Measurements from ENCODE around the gene TUBB4B.
"Not testable (repeated sequence)": the region's sequence is repeated elsewhere in the genome, so short reads cannot be mapped to it uniquely, and the experiment has no call there.

The TUBB4B gene

DNA sequence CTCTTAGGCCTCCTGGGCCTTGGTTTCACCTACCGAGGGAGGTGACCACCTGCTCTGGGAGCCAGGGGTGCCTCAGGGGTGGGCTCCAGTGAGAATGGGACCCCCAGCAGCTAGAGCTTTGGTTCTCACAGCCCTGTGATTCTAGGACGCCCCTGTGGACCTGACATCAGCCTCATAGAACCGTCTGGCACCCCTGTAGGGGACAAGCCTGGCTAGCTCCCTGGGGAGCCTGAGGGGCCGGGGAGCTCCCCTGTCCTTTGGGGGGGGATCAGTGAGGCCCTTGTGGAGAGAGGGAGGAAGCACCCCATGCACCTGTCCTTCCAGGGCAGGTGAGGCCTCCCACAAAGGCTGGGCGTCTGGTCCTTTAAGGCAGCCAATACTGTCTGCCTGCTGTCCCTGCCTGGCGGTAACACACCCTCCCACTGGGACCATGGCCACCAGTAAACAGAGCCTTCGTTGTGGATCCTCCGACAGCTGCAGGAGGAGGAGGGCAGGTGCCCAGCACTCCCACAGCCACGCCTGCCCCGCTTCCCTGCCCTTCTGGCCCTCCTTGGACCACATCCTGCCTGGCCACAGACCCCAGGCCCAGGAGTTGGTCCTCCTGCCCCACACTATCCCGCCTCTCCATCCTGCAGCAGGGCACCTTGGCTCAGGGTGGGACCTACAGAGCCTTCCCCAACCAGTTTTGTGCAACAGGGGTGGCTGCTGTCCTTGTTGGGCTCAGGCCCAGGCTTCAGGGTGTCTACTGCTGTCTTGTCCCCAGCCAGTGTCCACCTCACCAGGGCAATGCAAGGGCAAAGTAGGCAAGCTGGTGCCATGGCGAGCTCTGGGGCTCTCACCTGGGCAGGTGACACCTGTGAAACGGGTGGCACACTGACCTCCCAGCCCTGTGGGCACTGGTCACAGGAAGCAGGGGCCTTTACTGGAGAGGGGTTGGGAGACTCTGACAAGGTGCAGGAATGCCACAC is 3.0 kb upstream of the TUBB4B start:
- DNase-seq = no peak

DNA sequence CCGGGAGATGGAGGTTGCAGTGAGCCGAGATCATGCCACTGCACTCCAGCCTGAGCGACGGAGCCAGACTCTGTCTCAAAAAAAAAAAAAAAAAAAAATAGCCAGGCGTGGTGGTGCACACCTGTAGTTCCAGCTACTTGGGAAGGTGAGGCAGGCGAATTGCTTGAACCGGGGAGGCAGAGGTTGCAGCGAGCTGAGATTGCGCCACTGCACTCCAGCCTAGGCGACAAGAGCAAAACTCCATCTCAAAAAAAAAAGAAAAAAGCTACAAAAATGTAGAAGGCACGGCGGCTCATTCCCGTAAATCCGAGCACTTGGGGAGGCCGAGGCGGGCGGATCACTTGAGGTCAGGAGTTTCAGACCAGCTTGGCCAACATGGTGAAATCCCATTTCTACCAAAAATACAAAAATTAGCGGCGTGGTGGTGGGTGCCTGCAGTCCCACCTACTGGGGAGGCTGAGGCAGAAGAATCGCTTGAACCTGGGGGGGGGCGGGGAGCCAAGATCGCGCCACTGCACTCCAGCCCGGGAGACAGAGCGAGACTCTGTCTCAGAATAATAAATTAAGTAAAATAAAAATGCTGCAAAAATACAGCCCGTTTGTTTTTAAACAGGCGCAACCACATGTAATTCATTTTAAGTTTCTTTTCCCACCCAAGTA is 1.4 kb upstream of the TUBB4B start:
- DNase-seq = not testable (repeated sequence)

DNA sequence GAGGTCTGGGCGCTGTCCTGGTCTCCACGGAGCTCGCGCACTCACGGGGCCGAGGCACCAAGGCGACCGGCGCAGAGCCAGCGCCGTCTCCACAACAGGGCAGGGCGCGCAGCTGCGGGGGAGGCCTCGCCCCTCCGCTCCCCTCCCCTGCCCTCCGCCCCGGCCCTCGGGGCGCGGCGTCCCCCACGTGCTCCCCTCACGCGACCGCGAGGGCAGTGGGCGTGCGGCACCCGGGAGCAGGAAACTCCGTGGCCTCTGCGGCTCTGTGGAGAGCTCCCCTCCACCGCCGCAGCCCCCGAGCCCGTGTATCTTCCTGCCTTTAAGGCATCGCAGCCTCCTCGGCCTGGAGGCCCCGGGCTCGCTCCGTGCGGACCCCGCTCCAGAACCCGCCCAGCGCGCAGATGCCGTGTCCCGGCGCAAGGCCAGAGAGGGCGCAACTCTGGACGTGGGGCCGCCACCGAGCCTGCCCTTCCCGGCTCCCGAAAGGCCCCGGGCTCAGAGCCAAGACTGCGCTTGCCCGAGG is 708 bp upstream of the TUBB4B start:
- DNase-seq = no peak

DNA sequence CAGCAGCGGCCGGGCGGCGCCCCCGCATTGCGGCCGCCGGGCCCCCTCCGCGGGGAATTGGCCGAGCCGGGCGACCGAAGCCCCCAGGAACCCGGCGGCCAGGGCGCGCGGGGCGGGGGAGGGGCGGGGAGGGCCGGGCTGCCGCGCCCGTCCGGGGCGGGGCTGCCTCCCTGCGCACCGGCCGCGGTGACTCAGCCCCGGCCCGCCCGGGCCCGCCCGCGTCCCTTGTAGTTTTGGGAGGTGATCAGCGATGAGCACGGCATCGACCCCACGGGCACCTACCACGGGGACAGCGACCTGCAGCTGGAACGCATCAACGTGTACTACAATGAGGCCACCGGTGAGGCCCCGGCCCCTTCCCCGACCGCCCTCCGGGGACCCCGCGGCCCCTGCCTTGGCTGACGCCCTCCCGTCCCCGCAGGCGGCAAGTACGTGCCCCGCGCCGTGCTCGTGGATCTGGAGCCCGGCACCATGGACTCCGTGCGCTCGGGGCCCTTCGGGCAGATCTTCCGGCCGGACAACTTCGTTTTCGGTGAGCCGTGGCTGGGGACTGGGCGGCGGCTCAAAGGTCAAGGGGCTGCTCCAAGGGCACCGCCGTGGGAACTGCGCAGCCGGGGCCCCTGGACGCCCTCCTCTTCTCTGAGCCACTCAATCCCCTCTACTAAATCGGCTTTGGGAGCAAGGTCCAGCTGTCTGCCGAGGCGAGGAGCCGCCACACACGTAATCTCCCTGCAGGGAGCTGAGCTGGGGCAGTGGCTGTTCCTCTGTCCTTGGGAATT is 592 bp downstream of the TUBB4B start:
- peak; percentile 44 for DNase-seq

DNA sequence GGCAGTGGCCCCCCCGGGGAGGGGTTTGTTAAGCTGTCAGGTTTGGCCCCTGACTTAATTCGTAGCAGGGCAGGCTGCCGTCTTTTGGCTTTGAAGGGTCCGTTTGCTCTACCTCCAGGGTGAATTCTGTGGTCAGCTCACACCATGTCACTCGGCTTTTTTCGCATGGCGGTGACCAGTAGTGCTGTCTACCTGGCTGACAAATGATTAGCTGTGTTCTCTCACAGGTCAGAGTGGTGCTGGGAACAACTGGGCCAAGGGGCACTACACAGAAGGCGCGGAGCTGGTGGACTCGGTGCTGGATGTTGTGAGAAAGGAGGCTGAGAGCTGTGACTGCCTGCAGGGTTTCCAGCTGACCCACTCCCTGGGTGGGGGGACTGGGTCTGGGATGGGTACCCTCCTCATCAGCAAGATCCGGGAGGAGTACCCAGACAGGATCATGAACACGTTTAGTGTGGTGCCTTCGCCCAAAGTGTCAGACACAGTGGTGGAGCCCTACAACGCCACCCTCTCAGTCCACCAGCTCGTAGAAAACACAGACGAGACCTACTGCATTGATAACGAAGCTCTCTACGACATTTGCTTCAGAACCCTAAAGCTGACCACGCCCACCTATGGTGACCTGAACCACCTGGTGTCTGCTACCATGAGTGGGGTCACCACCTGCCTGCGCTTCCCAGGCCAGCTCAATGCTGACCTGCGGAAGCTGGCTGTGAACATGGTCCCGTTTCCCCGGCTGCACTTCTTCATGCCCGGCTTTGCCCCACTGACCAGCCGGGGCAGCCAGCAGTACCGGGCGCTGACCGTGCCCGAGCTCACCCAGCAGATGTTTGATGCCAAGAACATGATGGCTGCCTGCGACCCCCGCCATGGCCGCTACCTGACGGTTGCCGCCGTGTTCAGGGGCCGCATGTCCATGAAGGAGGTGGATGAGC is 1.4 kb downstream of the TUBB4B start:
- no peak for DNase-seq

DNA sequence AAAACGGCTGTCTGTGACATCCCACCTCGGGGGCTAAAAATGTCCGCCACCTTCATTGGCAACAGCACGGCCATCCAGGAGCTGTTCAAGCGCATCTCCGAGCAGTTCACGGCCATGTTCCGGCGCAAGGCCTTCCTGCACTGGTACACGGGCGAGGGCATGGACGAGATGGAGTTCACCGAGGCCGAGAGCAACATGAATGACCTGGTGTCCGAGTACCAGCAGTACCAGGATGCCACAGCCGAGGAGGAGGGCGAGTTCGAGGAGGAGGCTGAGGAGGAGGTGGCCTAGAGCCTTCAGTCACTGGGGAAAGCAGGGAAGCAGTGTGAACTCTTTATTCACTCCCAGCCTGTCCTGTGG is 2.2 kb downstream of the TUBB4B start:
- not testable (repeated sequence) for DNase-seq

DNA sequence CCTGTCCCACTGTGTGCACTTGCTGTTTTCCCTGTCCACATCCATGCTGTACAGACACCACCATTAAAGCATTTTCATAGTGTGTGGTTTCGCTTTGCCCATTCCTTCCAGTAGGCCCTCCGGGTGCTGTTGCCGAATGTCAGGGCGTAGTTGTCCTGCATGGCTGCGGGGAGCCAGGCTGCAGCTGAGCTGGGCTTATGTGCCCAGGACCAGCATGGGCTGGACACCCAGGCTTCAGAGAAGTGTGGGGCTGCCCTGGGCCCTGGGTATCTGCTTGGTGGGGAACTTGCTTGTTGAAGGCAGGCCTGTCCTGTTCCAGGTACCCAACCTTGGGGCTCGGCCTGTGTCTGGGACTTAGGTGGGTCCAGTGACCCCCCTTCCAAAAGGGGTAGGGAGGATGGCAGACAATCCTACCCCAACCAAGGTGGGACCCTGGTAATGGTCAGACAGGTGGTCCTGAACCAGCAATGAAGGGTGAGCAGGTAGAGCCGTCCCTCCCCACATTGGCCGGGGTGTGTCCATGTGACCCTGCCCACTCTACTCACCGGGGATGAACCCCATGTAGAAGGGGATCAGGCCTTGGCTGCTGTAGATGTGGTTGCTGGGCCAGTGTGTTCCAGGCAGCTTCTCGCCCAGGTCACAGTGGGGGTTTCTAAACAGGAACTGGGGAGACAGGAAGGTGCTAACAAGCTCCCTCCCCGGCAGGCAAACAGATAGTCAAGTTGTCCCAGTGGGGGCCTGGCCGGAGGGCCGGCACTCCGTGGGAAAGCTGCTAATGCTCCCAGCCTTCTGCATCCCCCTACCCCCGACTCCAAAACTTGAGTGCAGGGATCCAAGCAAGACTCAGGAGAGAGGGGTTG is 2.8 kb downstream of the TUBB4B start:
- DNase-seq = no peak

DNA sequence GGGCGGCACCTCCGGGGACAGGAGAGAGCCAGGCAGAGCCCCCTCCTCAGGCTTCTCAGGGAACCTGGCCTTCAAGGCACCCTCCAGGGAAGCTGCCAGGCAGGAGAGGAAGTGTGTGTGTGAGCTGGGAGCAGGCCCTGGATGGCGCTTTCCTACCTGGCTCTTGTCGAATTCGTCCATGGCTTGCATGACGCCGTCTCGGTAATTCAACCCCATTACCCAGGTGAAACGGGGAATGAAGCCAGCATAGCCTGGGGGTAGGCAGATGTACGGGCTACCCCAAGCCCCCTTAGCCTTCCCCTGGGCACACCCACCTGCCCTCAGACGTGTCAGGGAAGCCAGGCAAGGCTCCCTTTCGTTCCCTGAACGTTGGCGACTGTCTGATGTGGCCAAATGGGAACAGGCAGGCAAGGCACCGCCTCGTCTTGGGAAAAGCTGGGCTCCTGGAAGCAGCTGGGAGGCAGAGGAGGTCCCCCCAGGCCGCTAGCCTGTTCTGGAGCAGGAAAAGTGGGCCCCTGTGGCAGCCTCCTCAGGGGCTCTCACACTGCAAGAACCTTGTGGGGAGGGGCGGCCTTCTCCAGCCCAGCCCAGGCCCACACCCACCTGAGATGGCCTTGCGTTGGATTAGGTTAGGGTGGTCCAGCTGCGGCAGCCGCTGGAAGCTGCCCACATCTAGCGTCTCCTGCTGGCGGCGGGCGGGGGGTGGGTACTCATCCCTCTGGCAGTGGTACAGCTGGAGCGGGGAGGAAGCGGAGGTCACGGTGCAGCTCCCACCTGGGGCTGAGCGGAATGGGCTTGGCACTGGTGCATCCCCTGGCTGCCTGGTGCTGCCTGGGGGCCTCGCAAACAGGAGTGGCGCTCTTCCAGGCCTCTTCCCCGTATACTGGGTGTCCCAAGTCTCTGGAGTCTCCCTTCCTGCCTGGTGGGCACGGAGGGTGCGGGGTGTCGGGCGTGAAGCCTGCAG is 3.7 kb downstream of the TUBB4B start:
- no peak for DNase-seq

DNA sequence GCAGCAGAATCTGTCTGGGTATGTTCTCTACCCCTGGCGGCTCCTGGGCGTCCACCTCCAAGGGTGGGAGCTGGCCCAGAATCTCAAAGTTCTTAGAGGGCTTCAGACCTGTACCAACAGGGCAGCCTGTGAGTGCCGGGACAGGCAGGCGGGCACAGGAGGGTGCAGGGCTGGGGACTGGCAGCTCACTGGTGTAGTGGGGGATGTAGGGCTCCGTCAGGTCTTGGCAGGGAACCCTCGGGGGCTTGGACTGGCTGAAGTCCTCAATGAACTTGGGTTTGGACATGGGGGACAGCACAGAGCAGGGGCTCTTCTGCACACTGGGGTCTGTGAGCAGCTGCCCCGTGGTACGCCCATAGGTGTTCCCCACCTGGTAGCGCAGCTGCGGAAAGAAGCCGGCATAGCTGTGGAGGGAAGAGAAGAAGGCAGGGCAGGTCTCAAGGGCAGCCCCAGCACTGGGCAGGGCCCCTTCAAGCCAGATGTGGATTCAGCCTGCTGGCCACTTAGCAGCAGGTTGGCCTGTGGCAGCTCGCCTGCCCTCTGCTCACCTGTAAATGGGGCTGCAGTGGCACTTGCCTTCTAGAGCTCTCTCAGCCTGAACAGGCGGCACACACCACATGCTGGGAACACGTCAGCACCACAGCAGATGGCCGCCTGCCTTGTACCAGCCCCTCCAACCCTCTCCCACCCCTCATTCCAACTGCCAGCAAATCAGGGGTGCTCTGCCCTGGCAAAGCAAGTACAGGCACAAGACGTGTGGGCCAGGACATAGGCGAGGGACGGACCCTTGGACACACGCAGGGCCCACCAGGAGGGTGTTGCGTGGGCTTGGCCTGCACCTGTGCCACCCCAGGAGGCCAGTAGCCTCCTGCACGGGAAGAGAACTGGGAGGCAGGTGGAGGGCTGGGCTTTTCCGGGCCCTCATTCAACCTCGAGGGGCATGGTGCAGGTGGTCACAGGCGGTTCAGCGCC is 4.6 kb downstream of the TUBB4B start:
- no peak for DNase-seq

DNA sequence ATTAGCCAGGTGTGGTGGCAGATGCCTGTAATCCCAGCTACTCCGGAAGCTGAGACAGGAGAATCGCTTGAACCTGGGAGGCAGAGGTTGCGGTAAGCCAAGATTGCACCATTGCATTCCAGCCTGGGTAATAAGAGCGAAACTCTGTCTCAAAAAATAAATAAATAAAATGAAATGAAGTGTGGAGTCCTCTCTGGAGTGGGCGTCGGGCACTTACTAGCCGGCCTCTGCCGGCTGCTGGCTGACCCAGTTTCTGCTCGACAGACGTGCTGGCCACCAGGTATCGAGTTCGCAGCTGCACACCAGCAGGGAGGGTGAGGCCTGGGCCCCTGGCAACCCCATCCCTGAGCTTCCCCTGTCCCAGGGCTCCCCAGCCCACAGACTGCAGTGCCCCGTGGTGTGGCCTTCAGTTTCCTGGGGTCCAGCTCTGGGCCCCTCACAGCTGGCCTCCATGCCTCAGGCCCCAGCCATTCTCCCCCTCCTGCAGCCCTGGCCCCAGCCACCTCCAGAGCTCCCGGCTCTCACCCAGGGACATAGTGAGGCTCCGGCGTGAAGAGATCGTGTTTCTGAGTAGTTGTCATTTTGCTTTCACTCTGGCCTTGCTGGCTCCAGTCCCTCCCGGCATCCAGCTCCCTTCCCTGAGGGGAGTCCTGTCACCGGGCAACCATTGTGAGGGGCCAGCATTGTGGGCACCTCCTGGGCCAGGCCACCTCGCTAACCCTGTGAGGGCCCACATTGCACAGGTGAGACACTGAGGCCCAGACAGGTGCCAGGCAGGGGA is 6.2 kb downstream of the TUBB4B start:
- no peak for DNase-seq

DNA sequence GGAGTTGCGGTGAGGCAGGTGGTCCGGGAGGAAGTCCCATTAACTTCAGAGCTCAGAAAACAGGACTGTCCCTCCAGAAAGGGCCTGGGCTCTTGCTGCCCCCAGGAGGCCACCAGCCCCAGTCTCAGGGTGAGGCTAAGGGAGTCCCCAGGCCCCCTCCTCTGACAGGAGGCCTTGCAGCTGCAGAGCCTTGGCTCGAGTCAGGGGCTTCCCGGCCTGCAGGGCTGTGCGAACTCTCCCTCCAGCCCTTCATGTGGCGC is 6.8 kb downstream of the TUBB4B start:
- DNase-seq = no peak

DNA sequence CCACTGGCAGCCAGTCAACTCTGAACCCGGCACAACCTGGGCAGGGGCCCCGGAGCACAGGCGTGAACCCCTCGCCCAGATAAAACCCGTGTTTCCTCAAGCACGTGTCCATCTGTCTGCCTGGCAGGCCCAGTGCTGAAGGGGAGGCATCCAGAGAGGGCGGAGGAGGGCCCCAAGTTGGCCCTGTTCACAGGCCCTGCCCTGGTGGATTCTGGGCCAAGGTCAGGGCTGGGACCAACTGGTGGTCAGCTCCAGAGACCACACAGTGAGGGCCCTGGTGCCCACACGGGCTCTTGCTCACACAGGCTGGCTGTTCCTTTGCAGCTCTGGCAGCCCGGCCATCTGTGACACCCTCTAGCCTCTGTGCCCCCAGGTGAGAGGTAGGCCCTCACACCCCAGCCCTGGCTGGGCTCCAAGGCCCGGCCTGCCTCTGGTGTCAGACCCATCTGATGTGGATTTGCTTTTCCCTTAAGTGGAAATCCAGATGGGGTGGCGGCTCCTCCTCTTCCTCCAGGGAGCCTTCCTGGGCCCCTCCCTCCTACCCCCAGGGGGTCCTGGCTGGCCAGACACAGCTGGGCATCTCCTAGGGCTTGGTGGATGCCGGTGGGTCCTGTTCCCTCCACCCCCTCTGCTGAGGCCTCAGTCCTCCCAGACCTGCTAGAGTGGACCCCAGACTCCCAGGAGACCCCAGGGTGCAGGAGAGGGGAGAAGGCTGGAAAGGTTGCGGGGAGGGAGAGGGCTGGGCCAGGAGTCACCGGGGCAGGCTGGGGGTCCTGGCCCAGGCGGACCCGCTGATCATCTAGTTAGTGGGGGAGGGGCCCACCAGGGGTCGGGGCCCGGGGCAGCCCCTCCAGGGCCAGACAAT is 9.5 kb downstream of the TUBB4B start:
- peak; percentile 51 for DNase-seq

DNA sequence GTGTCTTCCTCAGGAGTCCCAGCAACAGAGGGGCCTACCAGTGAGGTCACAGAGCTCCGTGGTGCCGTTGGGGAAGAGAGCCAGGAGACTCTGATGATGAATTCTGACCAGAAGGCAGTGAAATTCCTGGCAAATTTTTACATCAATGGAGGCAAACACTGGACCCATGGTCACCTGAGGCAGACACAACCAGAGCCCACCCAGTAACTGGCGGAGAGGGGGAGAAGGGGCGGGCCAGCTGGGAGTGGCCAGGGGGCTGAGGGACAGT is 10.0 kb downstream of the TUBB4B start, which contains the start of gene STPG3:
STPG3 (plus strand) TSS at position 93 of the 268 bp plus-strand sequence; CDS start at position 94, 1 bp downstream.
- no peak for DNase-seq

DNA sequence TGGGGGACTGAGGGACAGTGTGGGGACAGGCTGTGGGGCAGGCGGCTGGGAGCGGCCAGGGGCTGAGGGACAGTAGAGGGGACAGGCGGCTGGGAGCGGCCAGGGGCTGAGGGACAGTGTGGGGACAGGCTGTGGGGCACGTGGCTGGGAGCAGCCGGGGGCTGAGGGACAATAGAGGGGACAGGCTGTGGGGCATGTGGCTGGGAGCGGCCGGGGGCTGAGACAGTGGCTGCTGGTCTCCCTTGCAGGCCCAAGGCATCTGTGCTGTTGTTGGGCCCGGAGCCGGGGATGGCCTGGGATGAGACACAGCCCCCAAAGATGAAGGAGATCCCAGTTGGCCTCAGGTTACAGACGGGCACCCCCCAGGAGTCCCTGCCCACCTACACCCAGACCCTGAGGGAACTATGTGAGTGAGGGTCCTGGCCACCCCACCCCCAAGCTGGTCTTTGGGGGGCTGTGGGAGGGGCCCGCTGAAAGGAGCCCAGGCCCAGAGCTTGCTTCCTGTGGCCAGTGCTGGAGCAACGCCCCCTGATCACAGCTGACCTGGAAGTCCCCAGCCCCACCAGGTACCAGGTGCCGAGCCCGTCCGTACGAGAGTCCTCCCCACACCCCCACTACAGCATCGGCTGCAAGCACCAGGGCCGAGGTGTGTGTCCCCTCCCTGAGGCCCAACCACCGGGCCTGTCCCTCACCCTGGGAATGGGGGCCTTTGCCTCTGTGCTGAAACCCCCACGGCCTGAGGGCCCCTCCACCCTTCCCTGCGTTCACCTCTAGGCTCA is 10.6 kb downstream of the TUBB4B start:
- no peak for DNase-seq

DNA sequence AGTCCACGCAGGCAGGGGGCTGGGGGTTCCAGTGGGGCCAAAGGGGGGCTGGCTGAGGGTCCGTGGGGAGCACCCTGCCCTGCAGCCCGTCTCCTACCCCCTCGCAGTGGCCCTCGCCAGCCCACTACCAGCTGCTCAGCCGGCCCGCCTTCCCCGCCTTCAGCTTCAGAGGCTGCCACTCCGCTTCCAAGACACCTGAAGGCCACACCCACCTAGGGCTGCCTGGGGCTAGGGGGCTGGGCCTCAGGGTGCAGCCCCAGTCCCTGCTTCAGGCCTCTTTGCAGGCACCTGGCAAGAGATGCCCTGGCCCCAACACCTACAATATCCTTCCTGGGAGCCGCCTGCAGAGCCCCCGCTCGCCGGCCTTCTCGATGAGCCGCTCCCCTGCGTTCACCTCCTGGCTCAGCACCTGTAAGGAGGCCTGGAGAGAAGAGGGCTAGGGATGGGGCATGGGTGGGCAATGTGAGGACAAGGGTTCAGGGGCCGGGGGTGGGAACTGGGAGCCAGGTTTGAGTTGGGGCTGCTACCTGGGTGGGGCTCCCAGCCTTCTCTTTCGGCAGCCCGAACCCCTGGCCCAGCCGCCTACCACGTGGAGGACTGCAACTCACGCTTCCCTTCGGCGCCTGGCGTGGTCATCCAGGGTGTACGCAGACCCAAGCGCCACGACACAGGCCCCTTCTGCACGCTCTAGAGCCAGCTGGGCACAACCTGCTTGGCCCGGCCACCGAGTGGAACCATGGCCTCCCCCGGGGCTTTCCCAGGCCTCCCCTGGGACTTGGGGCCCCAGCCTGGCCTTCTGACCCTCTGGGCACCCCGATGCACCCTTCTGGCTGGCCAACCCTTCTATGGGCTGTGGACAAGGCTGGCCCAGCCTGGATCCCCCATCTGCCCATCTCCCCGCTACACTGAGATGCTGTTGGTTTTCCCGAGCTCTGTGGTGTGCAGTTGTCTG is 11.7 kb downstream of the TUBB4B start:
- no peak for DNase-seq

Data from NCI-H524 treated with DMSO at 0.1 percent for 48 hours (cell line).